G401 (cell line): ENCODE results near the gene IGSF6. TPM values are rescaled to one million over a fixed set of nuclear protein-coding genes. Genes with fewer than 3 reads are reported as not detected.
"Not testable (repeated sequence)": the region's sequence is repeated elsewhere in the genome, so short reads cannot be mapped to it uniquely, and the experiment has no call there.

Experiments used
- DNase-seq: peaks from one replicate; pipeline ENCODE4 v3.0.0-alpha.2; 2015; ENCODE audit warnings: low spot score
- in situ Hi-C: cut with HindIII; loops from 2 replicates; pipeline ENCODE4 v1.10.0; 2016; ENCODE audit warnings: low sequenced_read_pairs, mixed read lengths
- total RNA-seq: library from RNA; depleted of rRNA; stranded (reverse); fragments of >200 nt; shearing (Covaris generic); gene quantifications from 2 replicates; pipeline ENCODE4 v1.2.3, GENCODE V29; 2014

The IGSF6 gene
- total RNA-seq, 1 experiment from 2014 or later, result not detected

GRCh38 chr16:21635694-21636093 lies 16.7 kb downstream of the IGSF6 start:
- DNase-seq, in situ Hi-C loops: not testable (repeated sequence)

GRCh38 chr16:21634216-21634615 lies 18.2 kb downstream of the IGSF6 start:
- in situ Hi-C loops, result no loop called here
- DNase-seq, result no peak

- DNase-seq, in situ Hi-C loops: not testable (repeated sequence)
Measured at GRCh38 chr16:21631951-21632575, 20.3 kb downstream of the IGSF6 start.

GRCh38 chr16:21631376-21631775 lies 21.0 kb downstream of the IGSF6 start:
- DNase-seq, in situ Hi-C loops: not testable (repeated sequence)

GRCh38 chr16:21630866-21631265 lies 21.5 kb downstream of the IGSF6 start:
- in situ Hi-C loops, DNase-seq: not testable (repeated sequence)

- DNase-seq, in situ Hi-C loops: not testable (repeated sequence)
Measured at GRCh38 chr16:21629616-21630539, 22.5 kb downstream of the IGSF6 start.

GRCh38 chr16:21628772-21629171 lies 23.6 kb downstream of the IGSF6 start:
- no peak for DNase-seq
- in situ Hi-C loops, result no loop called here

- no peak for DNase-seq
- in situ Hi-C loops, result no loop called here
Measured at GRCh38 chr16:21628121-21628726, 24.2 kb downstream of the IGSF6 start.

- no peak for DNase-seq
- in situ Hi-C loops, result no loop called here
Measured at GRCh38 chr16:21626659-21627277, 25.6 kb downstream of the IGSF6 start.

GRCh38 chr16:21625026-21625425 lies 27.4 kb downstream of the IGSF6 start:
- in situ Hi-C loops, result no loop called here

GRCh38 chr16:21622545-21622944 lies 29.9 kb downstream of the IGSF6 start:
- in situ Hi-C loops, result no loop called here
- no peak for DNase-seq

More at GRCh38 chr16:21625026-21625425, 27.4 kb downstream of the IGSF6 start:
- no peak for DNase-seq

- no peak for DNase-seq
- in situ Hi-C loops, result no loop called here
Measured at GRCh38 chr16:21620592-21620991, 31.8 kb downstream of the IGSF6 start.

GRCh38 chr16:21619765-21620425 lies 32.5 kb downstream of the IGSF6 start:
- DNase-seq, result no peak
- in situ Hi-C loops, result no loop called here

- in situ Hi-C loops, result no loop called here
- no peak for DNase-seq
Measured at GRCh38 chr16:21618281-21618680, 34.1 kb downstream of the IGSF6 start.

GRCh38 chr16:21617607-21618006 lies 34.8 kb downstream of the IGSF6 start:
- in situ Hi-C loops, result no loop called here

GRCh38 chr16:21614896-21615295 lies 37.5 kb downstream of the IGSF6 start:
- no peak for DNase-seq
- in situ Hi-C loops, result no loop called here

More at GRCh38 chr16:21617607-21618006, 34.8 kb downstream of the IGSF6 start:
- DNase-seq, result no peak

GRCh38 chr16:21613781-21614180 lies 38.6 kb downstream of the IGSF6 start:
- no peak for DNase-seq
- in situ Hi-C loops, result no loop called here

- DNase-seq, result no peak
- in situ Hi-C loops, result no loop called here
Measured at GRCh38 chr16:21613361-21613760, 39.0 kb downstream of the IGSF6 start.
